Stimulated activated CD4-positive, alpha-beta T cell treated with anti-CD3 and anti-CD28 coated beads, TNF-alpha, amount 100 ng/mL, for 24 hours (primary cell): ENCODE measurements around the gene GYPC.
"Not testable (repeated sequence)": the region's sequence is repeated elsewhere in the genome, so short reads cannot be mapped to it uniquely, and the experiment has no call there.

Experiments used
- DNase-seq, 3 experiments: peaks; one replicate each; pipeline ENCODE4 v3.0.0-alpha.2; 2020; ENCODE audit warnings: low read depth in 3 of 3

Gene GYPC

GRCh38 chr2:126669772-126670171, 13.8 kb downstream of the GYPC start:
- no peak for DNase-seq

GRCh38 chr2:126671488-126671887, 15.5 kb downstream of the GYPC start:
- no peak for DNase-seq

GRCh38 chr2:126672980-126673605, 17.1 kb downstream of the GYPC start:
- DNase-seq = no peak

GRCh38 chr2:126674075-126674744, 18.3 kb downstream of the GYPC start:
- no peak for DNase-seq

- DNase-seq = no peak
Observed at GRCh38 chr2:126675637-126676036, 19.7 kb downstream of the GYPC start.

- DNase-seq = no peak
Observed at GRCh38 chr2:126676221-126677175, 20.5 kb downstream of the GYPC start.

GRCh38 chr2:126677176-126677538, 21.2 kb downstream of the GYPC start:
- no peak for DNase-seq

GRCh38 chr2:126678269-126679065, 22.5 kb downstream of the GYPC start:
- no peak for DNase-seq

- DNase-seq = no peak
Observed at GRCh38 chr2:126679094-126679713, 23.2 kb downstream of the GYPC start.

- no peak for DNase-seq
Observed at GRCh38 chr2:126681505-126681904, 25.5 kb downstream of the GYPC start.

GRCh38 chr2:126685629-126686028, 29.7 kb downstream of the GYPC start:
- no peak for DNase-seq

GRCh38 chr2:126686286-126686685, 30.3 kb downstream of the GYPC start:
- no peak for DNase-seq

- DNase-seq = no peak
Observed at GRCh38 chr2:126686841-126687485, 31.0 kb downstream of the GYPC start.

- DNase-seq = no peak
Observed at GRCh38 chr2:126687503-126687902, 31.5 kb downstream of the GYPC start.

- not testable (repeated sequence) for DNase-seq
Observed at GRCh38 chr2:126688594-126688993, 32.6 kb downstream of the GYPC start.

- DNase-seq = not testable (repeated sequence)
Observed at GRCh38 chr2:126692241-126692640, 36.3 kb downstream of the GYPC start.

GRCh38 chr2:126692934-126693592, 37.1 kb downstream of the GYPC start:
- DNase-seq = not testable (repeated sequence)

- no peak for DNase-seq
Observed at GRCh38 chr2:126696644-126697520, 40.9 kb downstream of the GYPC start.

- no peak for DNase-seq
Observed at GRCh38 chr2:126698376-126698775, 42.4 kb downstream of the GYPC start.
